GM19468 (cell line): ENCODE results near the gene WDR48.

ENCODE experiments used
- ATAC-seq: cut with Tn5 transposase; IDR thresholded peaks from one replicate; pipeline ENCODE4 v1.9.1; 2021; ENCODE audit warnings: mild to moderate bottlenecking, moderate library complexity, moderate number of reproducible peaks; ENCODE audit not compliant: unreplicated experiment; ENCODE audit errors: extremely low read depth

WDR48 gene

DNA sequence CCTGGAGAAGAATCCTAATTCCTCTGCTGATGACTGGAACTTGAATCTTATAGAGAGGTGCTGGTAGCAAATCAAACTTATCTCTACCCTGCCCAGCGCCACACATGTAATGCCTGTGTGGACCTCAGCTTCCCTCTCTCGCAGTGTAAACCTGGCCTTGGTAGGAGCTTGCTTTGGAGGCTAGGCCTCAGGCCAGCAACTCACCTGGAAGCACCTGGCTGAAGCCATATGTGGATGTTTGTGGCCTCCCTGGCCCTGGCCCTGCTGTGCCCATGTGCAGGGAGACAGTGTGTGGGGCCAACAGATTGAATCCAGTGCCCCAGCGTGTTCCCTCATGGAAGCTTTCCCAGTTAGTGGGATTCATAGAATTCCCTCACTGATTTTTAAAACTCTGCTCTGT lies 64.1 kb downstream of the WDR48 start:
- no peak for ATAC-seq

GRCh38 chr3:39118079-39118478 lies 66.3 kb downstream of the WDR48 start:
- ATAC-seq, result no peak

DNA sequence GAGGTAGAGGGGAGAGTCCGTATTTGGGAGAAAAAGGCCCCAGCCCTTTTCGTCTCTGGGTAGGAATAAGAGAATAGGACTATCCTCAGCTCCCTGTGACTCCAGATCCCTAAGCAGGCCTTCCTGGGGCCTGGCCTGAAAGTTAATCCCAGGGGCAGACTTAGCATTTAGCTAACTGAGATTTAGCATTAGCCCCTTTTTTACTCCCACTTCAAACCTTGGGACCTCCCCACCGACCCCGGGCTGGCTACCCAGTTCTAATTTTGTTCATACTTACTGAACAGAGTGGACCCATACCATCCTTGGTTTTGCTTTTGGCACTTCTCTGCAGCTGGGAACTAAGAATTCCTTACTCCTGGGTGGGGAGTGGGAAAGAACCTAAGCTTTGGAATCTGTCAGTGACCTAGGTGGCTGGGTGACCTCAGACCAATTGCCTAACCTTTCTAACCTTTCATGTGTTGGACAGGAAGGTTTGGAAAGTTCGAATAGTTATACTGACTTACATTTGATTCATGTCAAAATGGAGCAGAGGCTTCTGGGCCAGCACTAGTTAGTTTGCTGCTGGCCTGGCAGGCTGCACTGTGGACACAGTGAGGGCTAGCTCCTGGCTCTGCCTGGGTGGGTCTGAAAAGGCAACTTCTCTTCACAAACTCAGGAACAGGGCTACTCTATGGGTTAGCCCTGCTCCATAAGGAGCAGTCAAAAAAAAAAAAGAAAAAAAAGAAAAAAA lies 67.3 kb downstream of the WDR48 start:
- ATAC-seq, result no peak

- ATAC-seq, result no peak
Observed at GRCh38 chr3:39121621-39122020, 69.8 kb downstream of the WDR48 start.

- ATAC-seq, result peak; percentile 35
Observed at GRCh38 chr3:39122813-39123212, 71.0 kb downstream of the WDR48 start.

DNA sequence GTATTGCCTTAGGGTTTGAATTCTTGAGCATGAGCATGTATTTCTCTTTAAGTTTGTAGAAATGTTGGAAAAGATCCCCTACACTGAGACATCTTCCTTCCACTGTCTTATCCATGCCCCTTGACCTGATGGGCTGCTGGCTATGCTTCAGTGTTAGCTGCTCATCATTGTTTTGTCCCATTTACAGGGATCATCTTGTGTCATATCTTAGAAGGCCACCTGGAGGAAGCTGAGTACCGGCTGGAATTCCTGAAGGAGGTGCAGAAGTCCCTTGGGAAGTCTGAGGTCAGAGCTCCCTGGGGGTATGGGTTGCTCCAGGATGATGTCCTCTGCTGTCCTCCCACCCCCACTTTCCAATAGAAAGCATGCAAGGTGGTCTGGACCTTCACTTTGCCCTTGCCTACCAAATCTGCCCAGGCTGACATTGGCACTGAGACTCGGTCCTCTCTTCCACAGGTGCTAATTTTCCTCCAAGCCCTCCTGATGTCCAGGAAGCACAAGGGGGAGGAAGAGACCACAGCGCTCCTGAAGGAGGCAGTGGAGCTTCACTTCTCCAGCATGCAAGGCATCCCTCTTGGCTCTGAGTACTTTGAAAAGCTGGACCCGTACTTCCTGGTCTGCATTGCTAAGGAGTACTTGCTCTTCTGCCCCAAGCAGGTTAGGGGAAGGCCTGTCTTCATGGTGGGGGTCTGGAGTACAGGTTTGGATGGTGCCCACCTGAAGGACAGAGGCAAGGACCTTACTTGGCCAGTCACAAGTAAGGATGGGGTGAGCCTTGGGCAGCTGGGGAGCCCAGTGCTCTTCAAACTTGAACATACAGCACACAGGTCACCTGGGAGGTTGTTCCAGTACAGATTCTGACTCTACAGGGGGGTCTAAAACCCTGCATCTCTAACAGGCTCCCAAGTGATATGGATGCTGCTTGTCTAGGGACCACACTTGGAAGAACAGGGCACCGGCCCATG lies 73.3 kb downstream of the WDR48 start:
- no peak for ATAC-seq

DNA sequence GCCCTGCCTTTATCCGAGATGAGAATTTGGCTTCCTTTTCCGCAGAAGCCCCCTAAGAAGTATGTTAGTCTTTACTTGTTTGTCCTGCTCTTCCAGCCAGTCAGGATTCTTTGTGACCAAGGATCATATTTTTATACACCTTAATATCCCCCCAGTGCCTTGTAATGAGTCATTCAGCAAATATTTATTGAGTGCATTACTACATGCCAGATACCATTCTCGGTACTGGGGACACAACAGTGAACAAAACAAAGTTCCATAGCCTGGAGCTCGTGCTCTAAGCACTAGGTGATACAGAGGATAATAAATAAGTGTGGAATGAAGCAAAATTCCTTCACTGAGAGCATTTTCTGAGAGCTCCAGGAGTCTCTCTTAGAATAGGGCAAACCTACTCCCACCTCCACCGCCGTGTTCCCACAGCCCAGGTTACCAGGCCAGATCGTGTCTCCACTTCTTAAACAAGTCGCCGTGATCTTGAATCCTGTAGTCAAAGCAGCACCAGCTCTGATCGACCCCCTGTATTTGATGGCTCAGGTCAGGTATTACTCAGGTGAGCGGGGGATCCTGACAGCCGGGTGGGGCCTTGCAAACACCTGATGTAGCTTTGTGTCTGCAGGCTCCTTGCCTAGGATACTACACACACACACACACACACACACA lies 74.2 kb downstream of the WDR48 start:
- ATAC-seq, result no peak

GRCh38 chr3:39126532-39127071 lies 74.8 kb downstream of the WDR48 start:
- ATAC-seq, result no peak

DNA sequence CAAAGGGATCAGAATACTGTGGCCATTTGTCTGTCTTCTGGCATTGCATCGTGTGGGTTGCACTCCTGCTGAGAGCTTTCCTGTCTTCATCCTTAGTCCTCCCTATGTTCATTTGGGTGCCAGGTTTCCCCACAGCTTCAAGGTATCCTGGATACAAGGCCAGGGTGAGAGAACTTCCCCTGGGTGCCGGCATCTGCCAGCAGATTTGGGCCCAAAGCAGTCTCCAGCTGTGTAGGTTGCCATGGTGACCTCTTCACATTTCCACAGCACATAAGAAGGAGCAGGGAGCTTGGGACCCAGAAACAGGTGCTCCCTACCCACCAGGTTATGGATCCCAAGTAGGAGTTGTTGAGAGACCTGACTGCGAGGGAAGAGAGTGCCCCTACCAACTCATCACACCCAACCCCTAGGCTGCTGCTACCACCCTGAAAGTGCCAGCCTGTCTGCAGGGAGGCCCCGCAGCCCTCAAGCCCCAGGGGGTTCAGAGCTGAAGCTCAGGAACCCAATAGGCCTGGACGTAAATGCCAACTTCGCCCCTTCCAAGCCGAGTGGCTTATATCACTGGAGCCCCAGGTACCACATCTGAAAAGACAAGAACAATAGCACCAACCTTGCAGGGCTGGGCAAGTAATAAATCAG lies 75.6 kb downstream of the WDR48 start:
- ATAC-seq, result no peak

DNA sequence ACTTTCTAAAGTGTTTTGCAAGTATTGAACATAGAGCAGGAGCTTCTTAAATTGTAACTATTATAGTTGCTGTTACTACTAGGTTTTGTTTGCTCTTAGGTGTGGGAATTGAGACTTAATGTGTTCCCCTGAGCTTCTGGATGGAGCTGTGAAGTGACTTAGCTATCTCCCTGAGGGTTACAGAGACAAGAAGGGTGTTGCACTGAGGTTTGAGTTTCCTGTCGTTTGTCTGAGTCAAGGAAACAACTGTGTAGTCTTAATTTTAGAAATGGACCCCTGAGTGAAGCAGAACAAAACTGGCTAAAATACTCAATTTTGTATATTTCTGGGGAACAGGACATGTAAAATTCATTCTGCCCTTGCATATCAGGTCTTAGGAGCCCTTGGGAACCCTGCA lies 76.1 kb downstream of the WDR48 start:
- no peak for ATAC-seq

- ATAC-seq, result no peak
Observed at GRCh38 chr3:39128951-39129350, 77.1 kb downstream of the WDR48 start.

DNA sequence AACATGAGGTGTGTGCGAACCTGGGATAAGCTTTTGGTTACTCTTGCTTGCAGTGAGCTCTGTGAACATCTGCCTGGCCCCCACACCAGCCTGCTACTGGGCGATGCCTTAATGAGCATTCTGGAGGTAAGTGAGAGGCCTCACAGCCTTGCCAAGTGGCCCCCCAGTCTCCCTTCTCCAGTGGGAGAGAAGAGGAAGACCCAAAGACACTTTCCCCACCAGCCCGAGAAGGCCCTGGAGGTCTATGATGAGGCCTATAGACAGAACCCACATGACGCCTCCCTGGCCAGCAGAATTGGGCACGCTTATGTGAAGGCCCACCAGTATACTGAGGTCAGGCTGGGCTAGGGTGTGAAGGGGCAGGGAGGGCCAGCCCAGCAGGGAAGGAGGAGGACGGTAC lies 78.2 kb downstream of the WDR48 start:
- ATAC-seq, result no peak

- ATAC-seq, result no peak
Observed at GRCh38 chr3:39130693-39131265, 79.0 kb downstream of the WDR48 start.

DNA sequence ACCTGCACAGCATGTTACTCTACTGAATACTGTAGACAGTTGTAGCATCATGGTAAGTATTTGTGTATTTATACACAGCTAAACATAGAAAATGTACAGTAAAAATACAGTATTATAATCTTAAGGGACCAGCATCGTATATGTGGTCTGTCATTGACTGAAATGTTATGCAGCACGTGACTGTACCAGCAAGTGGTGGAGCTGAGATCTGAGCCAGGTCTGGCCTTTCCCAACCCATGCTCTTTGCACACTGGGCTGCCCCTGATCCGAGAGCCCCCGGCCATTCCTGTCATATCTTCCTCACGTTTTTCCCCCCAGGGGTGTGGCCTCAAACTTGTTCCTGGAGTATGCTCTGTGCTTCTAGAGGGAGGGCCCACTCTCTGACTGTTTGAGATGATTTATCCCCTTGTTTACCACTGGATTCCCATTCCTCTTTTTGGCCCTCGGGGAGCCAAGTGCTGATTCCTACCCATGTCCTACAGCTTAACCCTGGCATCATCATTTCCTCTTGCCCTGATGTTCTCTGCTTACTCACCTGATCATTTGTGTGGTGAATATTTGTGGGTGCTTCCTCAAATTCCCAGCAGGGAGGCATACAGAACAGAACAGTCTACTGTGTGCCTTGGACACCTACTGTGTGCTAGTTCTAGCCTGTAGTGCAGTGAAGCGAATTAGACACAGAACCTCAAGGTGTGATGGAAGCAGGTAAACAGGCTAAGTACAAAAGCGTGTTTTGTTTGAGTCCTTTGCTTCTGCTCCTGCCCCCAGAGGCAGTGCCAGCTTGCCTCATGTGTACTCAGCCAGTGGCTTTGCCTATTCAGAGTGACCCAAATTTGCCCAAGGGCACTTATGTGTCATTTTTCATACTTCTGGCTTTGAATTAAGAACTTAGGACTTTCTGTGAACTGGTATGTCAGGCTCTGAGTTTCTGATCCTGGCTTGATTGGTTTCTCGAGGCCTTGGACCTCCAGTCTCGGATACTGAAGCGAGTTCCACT lies 80.6 kb downstream of the WDR48 start:
- no peak for ATAC-seq

DNA sequence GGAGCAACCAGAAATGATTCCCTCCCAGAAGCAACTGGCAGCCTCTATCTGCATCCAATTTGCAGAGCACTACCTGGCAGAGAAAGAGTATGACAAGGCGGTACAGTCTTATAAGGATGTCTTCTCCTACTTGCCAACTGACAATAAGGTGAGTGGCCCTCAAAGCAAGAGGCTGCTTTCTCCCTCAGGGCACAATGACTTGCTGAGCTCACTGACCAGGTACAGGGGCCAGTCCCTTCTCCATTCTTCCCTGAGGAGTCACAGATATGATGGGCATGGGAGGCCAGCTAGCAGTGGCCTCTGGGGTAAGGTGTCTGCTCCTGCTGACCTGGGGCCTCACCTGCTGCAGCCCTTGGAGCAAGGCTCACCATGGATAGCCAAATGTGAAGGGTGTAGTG lies 81.3 kb downstream of the WDR48 start:
- ATAC-seq, result no peak

DNA sequence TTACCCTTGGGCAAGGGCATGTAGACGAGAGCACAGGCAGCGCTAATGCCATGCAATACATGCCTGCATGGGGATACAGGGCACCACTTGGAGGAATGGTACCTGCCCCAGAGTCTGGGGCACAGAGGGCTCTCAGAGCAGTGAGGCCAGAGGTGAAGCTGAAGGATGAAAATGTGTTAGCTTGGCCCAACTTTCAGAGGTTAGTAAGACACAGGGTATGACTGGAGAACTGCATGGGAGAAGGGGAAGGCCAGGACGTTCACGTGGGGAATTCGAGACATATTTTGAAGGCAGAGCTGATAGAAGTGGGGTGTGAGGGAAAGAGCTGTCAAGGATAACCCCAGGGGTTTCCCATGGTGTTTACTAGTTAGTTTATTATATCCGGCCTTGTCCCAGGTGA lies 82.0 kb downstream of the WDR48 start:
- ATAC-seq, result no peak

- ATAC-seq, result no peak
Observed at GRCh38 chr3:39134305-39134704, 82.5 kb downstream of the WDR48 start.

- ATAC-seq, result no peak
Observed at GRCh38 chr3:39135170-39135805, 83.5 kb downstream of the WDR48 start.
